Skeletal muscle tissue (tissue), 4 donors: Measurements from ENCODE around the gene RBM33. TPM values are rescaled to one million over a fixed set of nuclear protein-coding genes. Genes with fewer than 3 reads are reported as not detected.

Experiments
- H3K27ac ChIP-seq: one replicate; pipeline ENCODE4 v1.7.0; 2013; ENCODE audit warnings: mild to moderate bottlenecking, low read depth, low read length, inconsistent platforms
- H3K27me3 ChIP-seq, 3 donors: one replicate each; pipeline ENCODE4 v1.7.0; 2013; ENCODE audit warnings: low read length in 3 of 3; ENCODE audit not compliant: control insufficient read depth in 3 of 3, insufficient read depth in 3 of 3
- H3K36me3 ChIP-seq, 3 donors: one replicate each; pipeline ENCODE4 v1.7.0; 2013; ENCODE audit warnings: low read length in 3 of 3; ENCODE audit not compliant: control insufficient read depth in 3 of 3, insufficient read depth in 3 of 3
- H3K4me1 ChIP-seq, 3 donors: one replicate each; pipeline ENCODE4 v1.7.0; 2013; ENCODE audit warnings: low read length in 3 of 3, mild to moderate bottlenecking in 3 of 3; ENCODE audit not compliant: control insufficient read depth in 3 of 3, insufficient read depth in 3 of 3
- H3K4me3 ChIP-seq, 3 donors: one replicate each; pipeline ENCODE4 v1.7.0; 2013; ENCODE audit warnings: low read length in 3 of 3
- H3K9ac ChIP-seq, 3 donors: one replicate each; pipeline ENCODE4 v1.7.0; 2013; ENCODE audit warnings: low read length in 3 of 3, mild to moderate bottlenecking in 3 of 3, moderate library complexity in 2 of 3, low read depth in 1 of 3
- H3K9me3 ChIP-seq, 3 donors: one replicate each; pipeline ENCODE4 v1.7.0; 2013; ENCODE audit warnings: low read length in 3 of 3; ENCODE audit not compliant: control insufficient read depth in 3 of 3
- total RNA-seq: library from RNA; depleted of rRNA; stranded (reverse); fragments of >200 nt; gene quantifications from one replicate; pipeline ENCODE4 v1.2.3, GENCODE V29; 2014
- donor health status: Osteomylitis.

Gene RBM33
- total RNA-seq, 1 donor from 2014 or later = 53.2 TPM

GRCh38 chr7:155791836-155792235 is 147.4 kb downstream of the RBM33 start:
- Histone ChIP-seq H3K27ac (no peak overlapping the region), H3K9me3 (no peaks in the 10 kb centered on the region), H3K36me3 (no peaks in the 10 kb centered on the region), H3K27me3 (peaks cover 22 to 35% (median 28%) of the 10 kb centered on the region in 3 donors), H3K4me3 (no peak overlapping the region), H3K4me1 (peaks cover 0 to 2% (median 0%) of the 10 kb centered on the region in 3 donors), H3K9ac (no peak overlapping the region)

- H3K27me3 ChIP-seq = peaks cover 21 to 33% (median 29%) of the 10 kb centered on the region in 3 donors
- H3K9ac ChIP-seq = no peak overlapping the region
- no peaks in the 10 kb centered on the region for H3K9me3 ChIP-seq
- peaks cover 0 to 3% (median 0%) of the 10 kb centered on the region in 3 donors for H3K4me1 ChIP-seq
- H3K27ac ChIP-seq = no peak overlapping the region
- no peak overlapping the region for H3K4me3 ChIP-seq
- H3K36me3 ChIP-seq = no peaks in the 10 kb centered on the region
These were observed 148.0 kb downstream of the RBM33 start for GRCh38 chr7:155792315-155792960.

GRCh38 chr7:155792999-155793560 is 148.6 kb downstream of the RBM33 start:
- Histone ChIP-seq H3K27ac (no peak overlapping the region), H3K36me3 (no peaks in the 10 kb centered on the region), H3K27me3 (peaks cover 26 to 35% (median 29%) of the 10 kb centered on the region in 3 donors), H3K9me3 (no peaks in the 10 kb centered on the region), H3K4me1 (peaks cover 0 to 3% (median 0%) of the 10 kb centered on the region in 3 donors), H3K9ac (no peak overlapping the region), H3K4me3 (no peak overlapping the region)

DNA sequence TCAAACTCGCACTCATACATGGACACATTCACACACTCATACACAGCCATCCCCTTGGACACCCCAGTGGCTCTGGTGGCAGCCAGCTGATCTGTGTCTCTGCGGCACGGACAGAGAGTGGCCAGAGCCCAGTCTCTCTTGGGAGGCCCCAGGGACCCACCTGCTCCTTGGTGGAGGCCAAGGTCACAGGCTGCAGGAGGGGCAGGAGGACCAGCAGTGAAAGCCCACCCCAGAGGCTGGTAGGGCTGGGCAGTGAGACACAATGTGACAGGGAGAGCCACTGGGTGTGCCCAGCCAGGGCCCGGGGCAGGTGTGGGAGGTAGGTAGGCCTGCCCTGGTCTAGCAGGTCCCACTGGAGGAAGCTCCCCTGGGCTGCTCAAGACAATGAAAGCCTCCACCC is 149.3 kb downstream of the RBM33 start:
- Histone ChIP-seq H3K36me3 (no peaks in the 10 kb centered on the region), H3K27me3 (peaks cover 25 to 35% (median 28%) of the 10 kb centered on the region in 3 donors), H3K9me3 (no peaks in the 10 kb centered on the region), H3K4me3 (no peak overlapping the region), H3K27ac (no peak overlapping the region), H3K4me1 (peaks cover 0 to 3% (median 0%) of the 10 kb centered on the region in 3 donors), H3K9ac (no peak overlapping the region)

- Histone ChIP-seq H3K27me3 (peaks cover 24 to 35% (median 27%) of the 10 kb centered on the region in 3 donors), H3K4me3 (no peak overlapping the region), H3K4me1 (peaks cover 0 to 3% (median 0%) of the 10 kb centered on the region in 3 donors), H3K9ac (no peak overlapping the region), H3K36me3 (no peaks in the 10 kb centered on the region), H3K27ac (no peak overlapping the region), H3K9me3 (no peaks in the 10 kb centered on the region)
These were observed 149.7 kb downstream of the RBM33 start for GRCh38 chr7:155794196-155794595.

DNA sequence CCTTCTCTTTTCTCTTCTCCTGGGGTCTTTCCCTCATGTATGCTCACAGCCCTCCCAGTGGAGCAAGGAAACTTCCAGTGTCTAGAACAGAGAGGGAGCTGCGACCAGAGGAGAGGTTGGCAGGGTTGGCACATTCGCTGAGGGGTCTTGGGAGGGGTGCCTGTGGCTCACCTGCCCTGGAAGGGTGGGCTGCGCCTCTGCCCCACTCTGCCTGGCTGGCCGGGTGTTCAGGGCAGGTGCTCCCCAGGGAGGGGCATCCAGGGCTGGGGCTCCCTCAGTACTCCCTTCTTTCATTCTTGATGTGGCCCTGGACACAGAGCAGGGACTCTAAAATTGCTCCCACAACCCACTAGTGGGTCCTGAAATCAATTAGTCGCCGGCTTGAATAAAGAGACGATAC is 150.9 kb downstream of the RBM33 start:
- no peaks in the 10 kb centered on the region for H3K9me3 ChIP-seq
- H3K4me1 ChIP-seq = peaks cover 0 to 3% (median 0%) of the 10 kb centered on the region in 3 donors
- H3K36me3 ChIP-seq = no peaks in the 10 kb centered on the region
- H3K27ac ChIP-seq = no peak overlapping the region
- H3K27me3 ChIP-seq = peaks cover 35 to 46% (median 38%) of the 10 kb centered on the region in 3 donors
- no peak overlapping the region for H3K9ac ChIP-seq
- H3K4me3 ChIP-seq = no peak overlapping the region

DNA sequence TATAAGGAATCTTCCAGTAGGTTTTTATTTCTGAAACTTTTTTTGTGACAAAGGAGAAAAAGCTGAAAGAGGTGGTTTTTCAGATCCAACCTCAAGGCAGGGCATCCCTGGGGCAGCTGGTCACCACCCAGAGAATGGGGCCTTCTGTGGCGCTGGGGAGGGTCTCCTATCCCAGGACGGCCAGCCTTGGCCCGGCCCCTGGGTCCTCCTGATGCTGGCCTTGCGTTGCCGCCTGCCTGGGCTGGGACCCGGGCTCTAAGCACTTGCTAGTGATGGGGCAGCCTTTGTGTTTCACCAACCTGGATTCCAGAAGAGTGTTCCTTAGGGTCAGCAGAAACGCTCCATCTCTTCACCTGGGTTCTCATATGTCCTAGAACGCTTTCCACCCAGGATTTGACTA is 151.5 kb downstream of the RBM33 start:
- H3K4me1 ChIP-seq = peaks cover 0 to 3% (median 0%) of the 10 kb centered on the region in 3 donors
- no peaks in the 10 kb centered on the region for H3K9me3 ChIP-seq
- no peak overlapping the region for H3K27ac ChIP-seq
- no peak overlapping the region for H3K9ac ChIP-seq
- H3K36me3 ChIP-seq = no peaks in the 10 kb centered on the region
- H3K4me3 ChIP-seq = no peak overlapping the region
- H3K27me3 ChIP-seq = peaks cover 40 to 52% (median 43%) of the 10 kb centered on the region in 3 donors

DNA sequence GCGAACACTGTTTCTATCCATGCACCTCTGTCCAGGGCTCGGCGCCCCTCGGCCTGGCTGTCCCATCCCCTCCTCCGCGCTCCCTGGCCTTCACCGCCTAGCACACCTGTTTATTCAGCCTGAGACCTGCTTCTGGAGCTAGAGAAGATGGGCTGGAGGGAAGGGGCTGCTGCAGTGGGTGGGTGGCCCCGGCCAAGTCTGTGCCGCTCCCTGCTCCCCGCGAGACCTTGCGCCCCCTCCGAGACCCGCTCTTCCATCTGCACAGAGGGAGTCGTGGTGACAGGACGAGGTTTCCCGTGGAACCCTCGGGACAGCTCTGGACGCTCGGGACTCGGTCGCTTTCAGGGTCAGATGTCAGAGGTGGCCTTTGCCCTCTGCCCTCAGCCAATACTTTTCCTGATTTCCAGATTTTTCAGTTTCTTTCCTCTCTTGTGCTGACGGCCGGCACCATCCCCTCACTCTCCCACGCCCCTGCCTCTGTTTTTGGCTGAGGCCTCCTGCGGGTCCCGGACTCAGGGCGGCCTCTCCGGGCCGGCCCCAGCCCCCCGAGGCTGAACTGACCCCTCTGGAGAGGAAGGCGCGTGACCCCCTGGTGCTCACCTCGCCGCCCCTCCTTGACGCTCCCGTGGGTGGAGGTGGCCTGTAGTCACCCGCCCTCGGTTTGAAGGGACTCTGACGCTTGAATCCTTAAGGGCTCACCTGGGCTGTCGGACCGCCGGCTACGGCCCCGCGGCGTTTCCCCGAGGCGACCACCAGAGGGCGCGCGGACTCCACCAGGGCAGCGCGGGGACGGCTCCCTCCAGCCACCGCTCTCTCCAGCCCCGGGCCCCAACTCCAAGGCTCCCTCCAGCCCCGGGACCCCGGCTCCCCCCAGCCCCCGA is 152.2 kb downstream of the RBM33 start:
- Histone ChIP-seq H3K4me3 (no peak overlapping the region), H3K9ac (no peak overlapping the region), H3K27ac (no peak overlapping the region), H3K9me3 (no peaks in the 10 kb centered on the region), H3K36me3 (no peaks in the 10 kb centered on the region), H3K4me1 (peaks cover 0 to 3% (median 0%) of the 10 kb centered on the region in 3 donors), H3K27me3 (peaks cover 47 to 58% (median 50%) of the 10 kb centered on the region in 3 donors)

- Histone ChIP-seq H3K27me3 (peaks cover 51 to 65% (median 51%) of the 10 kb centered on the region in 3 donors), H3K4me3 (no peak overlapping the region), H3K36me3 (no peaks in the 10 kb centered on the region), H3K4me1 (peaks cover 0 to 3% (median 0%) of the 10 kb centered on the region in 3 donors), H3K9ac (no peak overlapping the region), H3K27ac (no peak overlapping the region), H3K9me3 (no peaks in the 10 kb centered on the region)
These were observed 153.1 kb downstream of the RBM33 start for GRCh38 chr7:155797262-155798250.
